Nucleus accumbens (tissue), 56 donors: ENCODE data around the gene RPL10.
A peak's percentile ranks its signal among the peaks of the same experiment; 100 is the strongest.

Source experiments
- DNase-seq, 56 donors: peaks; one replicate each; lab custom pipeline; 2025; lab: John Stamatoyannopoulos, UW

RPL10 gene

GRCh38 chrX:154440623-154441357, 42.6 kb downstream of the RPL10 start:
- no peak for DNase-seq

- no peak for DNase-seq
These were observed 43.4 kb downstream of the RPL10 start for GRCh38 chrX:154441564-154441963.

- no peak for DNase-seq
These were observed 44.0 kb downstream of the RPL10 start for GRCh38 chrX:154441984-154442707.

GRCh38 chrX:154443479-154443910, 45.3 kb downstream of the RPL10 start:
- no peak for DNase-seq

- peak in 48 of 56 donors; percentile 21 to 82 (median 53) for DNase-seq
These were observed 46.0 kb downstream of the RPL10 start, which contains the start of gene FAM50A for GRCh38 chrX:154443992-154444754. Gene FAM50A, plus strand, starts transcription at chrX:154444141. Its CDS starts 95 bp downstream, at chrX:154444236.

GRCh38 chrX:154444755-154445246, 46.6 kb downstream of the RPL10 start:
- no peak for DNase-seq

GRCh38 chrX:154445776-154446175, 47.6 kb downstream of the RPL10 start:
- no peak for DNase-seq

- no peak for DNase-seq
These were observed 48.3 kb downstream of the RPL10 start for GRCh38 chrX:154446430-154446829.

- DNase-seq: no peak
These were observed 50.3 kb downstream of the RPL10 start for GRCh38 chrX:154448484-154448883.

GRCh38 chrX:154449618-154450017, 51.4 kb downstream of the RPL10 start:
- no peak for DNase-seq

- peak in 20 of 56 donors; percentile 1 to 58 (median 12) for DNase-seq
These were observed 52.1 kb downstream of the RPL10 start for GRCh38 chrX:154450312-154450711.
